K562 (cell line): ENCODE results near the gene TMEM59. TPM values are rescaled to one million over a fixed set of nuclear protein-coding genes. Genes with fewer than 3 reads are reported as not detected.
A peak's percentile ranks its signal among the peaks of the same experiment; 100 is the strongest.

Source experiments
- CHD4 ChIP-seq: fragments of 200-600 bp; sonication (generic); IDR thresholded peaks from 3 replicates; pipeline ENCODE4 v1.6.1; 2012; ENCODE audit warnings: low read depth, mild to moderate bottlenecking, mixed read lengths, low read length, inconsistent platforms; ENCODE audit not compliant: insufficient read depth, insufficient replicate concordance, poor library complexity, severe bottlenecking
- EGR1 ChIP-seq: fragments of 450-650 bp; conservative IDR thresholded peaks from 2 replicates; pipeline ENCODE4 v1.6.1; 2017; ENCODE audit warnings: mild to moderate bottlenecking
- KAT8 ChIP-seq: fragments of 450-650 bp; IDR thresholded peaks from 2 replicates; pipeline ENCODE4 v1.6.1; 2016; ENCODE audit warnings: low read depth, mild to moderate bottlenecking
- KLF1 ChIP-seq: fragments of 450-650 bp; IDR thresholded peaks from 2 replicates; pipeline ENCODE4 v1.6.1; 2016; ENCODE audit warnings: missing genetic modification characterization, missing compliant biosample characterization
- NFE2 ChIP-seq: IDR thresholded peaks from 2 replicates; pipeline ENCODE4 v1.6.1; 2014; ENCODE audit warnings: antibody characterized with exemption, low read depth
- POLR2A ChIP-seq: fragments of 450-650 bp; conservative IDR thresholded peaks from 2 replicates; pipeline ENCODE4 v1.6.1; 2016
- SAFB2 ChIP-seq: fragments of 200-400 bp; formaldehyde crosslinking; IDR thresholded peaks from 2 replicates; pipeline ENCODE4 v1.6.1; 2018; ENCODE audit warnings: borderline replicate concordance, low read length, low read depth, moderate library complexity; ENCODE audit not compliant: severe bottlenecking
- SMAD3 ChIP-seq: fragments of 450-650 bp; formaldehyde crosslinking; conservative IDR thresholded peaks from 2 replicates; pipeline ENCODE4 v1.4.0; 2020; ENCODE audit warnings: mild to moderate bottlenecking
- SMARCC2 ChIP-seq: fragments of 450-650 bp; IDR thresholded peaks from 2 replicates; pipeline ENCODE4 v1.6.1; 2017; ENCODE audit warnings: antibody characterized with exemption, moderate library complexity, mild to moderate bottlenecking, low read depth
- SNIP1 ChIP-seq: fragments of 450-650 bp; IDR thresholded peaks from 2 replicates; pipeline ENCODE4 v1.7.1; 2017; ENCODE audit warnings: low read depth, mild to moderate bottlenecking
- STAG1 ChIP-seq: sonication (generic); formaldehyde crosslinking; IDR thresholded peaks from 2 replicates; pipeline ENCODE4 v1.5.0; 2020; ENCODE audit warnings: missing genetic modification reagents, borderline replicate concordance
- XRCC4 ChIP-seq: IDR thresholded peaks from one replicate; pipeline ENCODE4 v1.6.1; 2011; ENCODE audit not compliant: insufficient read depth, insufficient read length; ENCODE audit errors: extremely low read depth
- XRCC5 ChIP-seq: fragments of 200-400 bp; formaldehyde crosslinking; IDR thresholded peaks from 2 replicates; pipeline ENCODE4 v1.6.1; 2017; ENCODE audit warnings: low read depth, mild to moderate bottlenecking, low read length
- ZNF311 ChIP-seq: fragments of 250-450 bp; sonication (Bioruptor Pico); IDR thresholded peaks from 2 replicates; pipeline ENCODE4 v1.4.0; 2020; ENCODE audit warnings: mild to moderate bottlenecking, moderate library complexity
- polyA plus RNA-seq, 8 experiments: library from polyadenylated mRNA; depleted of rRNA in 4 of 8; stranded (reverse) in 5 of 8; unstranded in 3 of 8; fragments of >200 nt; fragmentation: Nextera tagmentation in 2 of 8; fragmentation: Illumina TruSeq in 1 of 8; extraction: Ambion mirVana in 2 of 8; extraction: Trizol in 1 of 8; gene quantifications; 2 replicates each; pipeline versions ENCODE4 v1.2.1 to v1.2.3, GENCODE V29; 2011 to 2014; ENCODE audit warnings: inconsistent platforms in 1 of 8, missing spikeins in 1 of 8
- total RNA-seq, 7 experiments: library from RNA; depleted of rRNA in 6 of 7; stranded (reverse); fragments of >200 nt in 6 of 7; fragmentation: Illumina TruSeq in 2 of 7; extraction: Trizol in 2 of 7; gene quantifications; 2 replicates each; pipeline versions ENCODE4 v1.2.1 to v1.2.3, GENCODE V29; 2011 to 2021; ENCODE audit warnings: low replicate concordance in 1 of 7
- TF ChIP-seq, protein P1 (sequence below), 3 experiments: fragments of 200-800 bp in 1 of 3; fragments of 250-450 bp in 1 of 3; fragments of 450-650 bp in 1 of 3; sonication (Bioruptor Pico) in 1 of 3; sonication (Bioruptor generic) in 1 of 3; formaldehyde crosslinking in 1 of 3; IDR thresholded peaks; 2 replicates each; pipeline versions ENCODE4 v1.6.1 to v1.8.0; 2016 to 2022; ENCODE audit warnings: mild to moderate bottlenecking in 2 of 3, missing genetic modification characterization in 2 of 3, missing compliant biosample characterization in 1 of 3, moderate library complexity in 1 of 3
- TF ChIP-seq, protein P2 (sequence below): IDR thresholded peaks from 3 replicates; pipeline ENCODE4 v1.6.1; 2011; ENCODE audit warnings: borderline replicate concordance, mild to moderate bottlenecking; ENCODE audit not compliant: insufficient read length, insufficient read depth
- TF ChIP-seq, protein P3 (sequence below): sonication (generic); formaldehyde crosslinking; IDR thresholded peaks from 2 replicates; pipeline ENCODE4 v1.8.0; 2022; ENCODE audit warnings: mild to moderate bottlenecking, missing genetic modification reagents, borderline replicate concordance
- TF ChIP-seq, protein P4 (sequence below): sonication (generic); formaldehyde crosslinking; IDR thresholded peaks from 2 replicates; pipeline ENCODE4 v1.8.0; 2022; ENCODE audit warnings: missing genetic modification reagents, mild to moderate bottlenecking, moderate library complexity, borderline replicate concordance

TMEM59 gene
- total and polyA plus RNA-seq, 9 of the 15 experiments (the other 6 are each of a cell fraction or from before 2014, with no cell fraction given), result 93.1 to 316 (median 151) TPM

DNA sequence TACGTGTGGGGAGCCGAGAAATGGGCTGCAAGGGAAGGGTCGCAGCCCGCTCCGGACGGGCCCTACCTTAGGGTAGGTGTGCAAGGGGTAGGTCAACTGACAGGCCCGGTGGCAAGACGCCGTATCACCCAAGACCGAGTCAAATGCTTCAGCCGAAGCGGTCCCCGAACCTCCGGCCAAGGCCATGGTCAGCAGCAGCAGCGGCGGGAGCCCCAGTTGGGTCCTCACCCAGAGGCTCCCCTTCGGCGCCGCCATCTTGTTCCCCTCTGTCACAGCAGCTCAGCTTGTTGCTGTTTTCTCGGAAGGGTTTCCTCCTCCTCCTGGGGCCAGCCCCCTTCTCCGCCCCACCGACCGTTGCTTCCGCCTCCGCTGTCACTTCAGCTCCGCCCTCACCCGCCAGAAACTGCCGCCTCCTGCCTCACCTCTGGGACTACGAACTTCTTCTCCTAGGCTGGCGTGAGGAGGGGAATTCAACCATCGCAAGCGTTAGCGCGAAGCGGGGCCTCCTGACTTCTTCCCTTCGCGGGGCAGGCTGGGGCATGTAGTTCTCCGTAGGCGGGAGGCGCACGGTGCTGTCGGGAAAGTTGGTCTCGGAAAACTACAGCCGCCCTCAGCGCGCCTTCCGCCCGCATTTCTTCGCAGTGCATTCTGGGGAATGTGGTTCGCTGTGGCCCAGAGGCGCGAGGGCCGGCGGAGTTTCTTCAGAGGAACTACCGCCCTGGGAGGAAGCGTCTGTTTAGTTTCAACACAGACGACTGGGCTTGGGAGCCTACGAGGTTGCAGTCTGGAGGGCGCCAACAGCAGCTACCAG is at the start of gene TMEM59, which contains the start of gene TCEANC2 (continued):
- TF ChIP-seq CHD4 (no peak), NFE2 (no peak), SNIP1 (no peak), KAT8 (no peak), SMARCC2 (no peak), XRCC5 (peak; percentile 90), POLR2A (peak; percentile 82), KLF1 (tag) (no peak), EGR1 (peak; percentile 86), SMAD3 (no peak), SAFB2 (no peak), ZNF311 (no peak), STAG1 (no peak), XRCC4 (no peak)
- TF ChIP-seq, protein P1, sequence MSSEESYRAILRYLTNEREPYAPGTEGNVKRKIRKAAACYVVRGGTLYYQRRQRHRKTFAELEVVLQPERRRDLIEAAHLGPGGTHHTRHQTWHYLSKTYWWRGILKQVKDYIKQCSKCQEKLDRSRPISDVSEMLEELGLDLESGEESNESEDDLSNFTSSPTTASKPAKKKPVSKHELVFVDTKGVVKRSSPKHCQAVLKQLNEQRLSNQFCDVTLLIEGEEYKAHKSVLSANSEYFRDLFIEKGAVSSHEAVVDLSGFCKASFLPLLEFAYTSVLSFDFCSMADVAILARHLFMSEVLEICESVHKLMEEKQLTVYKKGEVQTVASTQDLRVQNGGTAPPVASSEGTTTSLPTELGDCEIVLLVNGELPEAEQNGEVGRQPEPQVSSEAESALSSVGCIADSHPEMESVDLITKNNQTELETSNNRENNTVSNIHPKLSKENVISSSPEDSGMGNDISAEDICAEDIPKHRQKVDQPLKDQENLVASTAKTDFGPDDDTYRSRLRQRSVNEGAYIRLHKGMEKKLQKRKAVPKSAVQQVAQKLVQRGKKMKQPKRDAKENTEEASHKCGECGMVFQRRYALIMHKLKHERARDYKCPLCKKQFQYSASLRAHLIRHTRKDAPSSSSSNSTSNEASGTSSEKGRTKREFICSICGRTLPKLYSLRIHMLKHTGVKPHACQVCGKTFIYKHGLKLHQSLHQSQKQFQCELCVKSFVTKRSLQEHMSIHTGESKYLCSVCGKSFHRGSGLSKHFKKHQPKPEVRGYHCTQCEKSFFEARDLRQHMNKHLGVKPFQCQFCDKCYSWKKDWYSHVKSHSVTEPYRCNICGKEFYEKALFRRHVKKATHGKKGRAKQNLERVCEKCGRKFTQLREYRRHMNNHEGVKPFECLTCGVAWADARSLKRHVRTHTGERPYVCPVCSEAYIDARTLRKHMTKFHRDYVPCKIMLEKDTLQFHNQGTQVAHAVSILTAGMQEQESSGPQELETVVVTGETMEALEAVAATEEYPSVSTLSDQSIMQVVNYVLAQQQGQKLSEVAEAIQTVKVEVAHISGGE (CRISPR knock-in tag; IDR thresholded peaks at IDR 0.05), result peak in 1 of 3 experiments; percentile 95; a peak in 2 of 6 replicates
- TF ChIP-seq, protein P2, sequence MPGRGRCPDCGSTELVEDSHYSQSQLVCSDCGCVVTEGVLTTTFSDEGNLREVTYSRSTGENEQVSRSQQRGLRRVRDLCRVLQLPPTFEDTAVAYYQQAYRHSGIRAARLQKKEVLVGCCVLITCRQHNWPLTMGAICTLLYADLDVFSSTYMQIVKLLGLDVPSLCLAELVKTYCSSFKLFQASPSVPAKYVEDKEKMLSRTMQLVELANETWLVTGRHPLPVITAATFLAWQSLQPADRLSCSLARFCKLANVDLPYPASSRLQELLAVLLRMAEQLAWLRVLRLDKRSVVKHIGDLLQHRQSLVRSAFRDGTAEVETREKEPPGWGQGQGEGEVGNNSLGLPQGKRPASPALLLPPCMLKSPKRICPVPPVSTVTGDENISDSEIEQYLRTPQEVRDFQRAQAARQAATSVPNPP, result no peak
- TF ChIP-seq, protein P3, sequence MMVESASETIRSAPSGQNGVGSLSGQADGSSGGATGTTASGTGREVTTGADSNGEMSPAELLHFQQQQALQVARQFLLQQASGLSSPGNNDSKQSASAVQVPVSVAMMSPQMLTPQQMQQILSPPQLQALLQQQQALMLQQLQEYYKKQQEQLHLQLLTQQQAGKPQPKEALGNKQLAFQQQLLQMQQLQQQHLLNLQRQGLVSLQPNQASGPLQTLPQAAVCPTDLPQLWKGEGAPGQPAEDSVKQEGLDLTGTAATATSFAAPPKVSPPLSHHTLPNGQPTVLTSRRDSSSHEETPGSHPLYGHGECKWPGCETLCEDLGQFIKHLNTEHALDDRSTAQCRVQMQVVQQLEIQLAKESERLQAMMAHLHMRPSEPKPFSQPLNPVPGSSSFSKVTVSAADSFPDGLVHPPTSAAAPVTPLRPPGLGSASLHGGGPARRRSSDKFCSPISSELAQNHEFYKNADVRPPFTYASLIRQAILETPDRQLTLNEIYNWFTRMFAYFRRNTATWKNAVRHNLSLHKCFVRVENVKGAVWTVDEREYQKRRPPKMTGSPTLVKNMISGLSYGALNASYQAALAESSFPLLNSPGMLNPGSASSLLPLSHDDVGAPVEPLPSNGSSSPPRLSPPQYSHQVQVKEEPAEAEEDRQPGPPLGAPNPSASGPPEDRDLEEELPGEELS (CRISPR knock-in tag), result no peak; the same call in 1 of the 2 replicates
- TF ChIP-seq, protein P4, sequence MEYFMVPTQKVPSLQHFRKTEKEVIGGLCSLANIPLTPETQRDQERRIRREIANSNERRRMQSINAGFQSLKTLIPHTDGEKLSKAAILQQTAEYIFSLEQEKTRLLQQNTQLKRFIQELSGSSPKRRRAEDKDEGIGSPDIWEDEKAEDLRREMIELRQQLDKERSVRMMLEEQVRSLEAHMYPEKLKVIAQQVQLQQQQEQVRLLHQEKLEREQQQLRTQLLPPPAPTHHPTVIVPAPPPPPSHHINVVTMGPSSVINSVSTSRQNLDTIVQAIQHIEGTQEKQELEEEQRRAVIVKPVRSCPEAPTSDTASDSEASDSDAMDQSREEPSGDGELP (CRISPR knock-in tag), result peak; percentile 87
